WTC11 (cell line): Measurements from ENCODE around the gene RBM43. TPM values are rescaled to one million over a fixed set of nuclear protein-coding genes. Genes with fewer than 3 reads are reported as not detected.

Experiments used
- ATAC-seq: fragments of 200-7000 bp; cut with Tn5 transposase; 2 replicates; pipeline ENCODE4 v1.10.0; 2021; ENCODE audit warnings: mild to moderate bottlenecking, moderate library complexity
- CTCF ChIA-PET: fragments of 300-600 bp; sonication (Branson Sonifier 250); formaldehyde crosslinking; loops from one replicate; lab custom pipeline; 2021; ENCODE audit warnings: antibody characterized with exemption; lab: Charles Lee
- POLR2A ChIA-PET: fragments of 350-600 bp; sonication (Branson Sonifier 250); formaldehyde crosslinking; loops from one replicate; lab custom pipeline; 2021; ENCODE audit warnings: antibody characterized with exemption; lab: Charles Lee
- DNase-seq: peaks from one replicate; pipeline ENCODE4 v3.0.0; 2021; ENCODE audit warnings: low spot score
- H3K27ac Mint-ChIP-seq: 2 replicates; pipeline ENCODE4 v1.8.0; 2021; ENCODE audit warnings: mixed read lengths
- H3K27me3 Mint-ChIP-seq: 2 replicates; pipeline ENCODE4 v1.8.0; 2021; ENCODE audit warnings: low read depth, mild to moderate bottlenecking, moderate library complexity, mixed read lengths
- H3K36me3 Mint-ChIP-seq: 2 replicates; pipeline ENCODE4 v1.8.0; 2021; ENCODE audit warnings: mixed read lengths
- H3K4me1 Mint-ChIP-seq: 2 replicates; pipeline ENCODE4 v1.8.0; 2022; ENCODE audit warnings: mixed read lengths
- H3K4me3 Mint-ChIP-seq: 2 replicates; pipeline ENCODE4 v1.8.0; 2021; ENCODE audit warnings: mild to moderate bottlenecking, moderate library complexity, mixed read lengths
- H3K9me3 Mint-ChIP-seq: 2 replicates; pipeline ENCODE4 v1.8.0; 2021; ENCODE audit warnings: mixed read lengths
- ESRRA ChIP-seq: sonication (generic); formaldehyde crosslinking; IDR thresholded peaks from 2 replicates; pipeline ENCODE4 v1.8.1; 2022; ENCODE audit warnings: mild to moderate bottlenecking, missing genetic modification reagents, borderline replicate concordance
- ETV6 ChIP-seq: sonication (generic); formaldehyde crosslinking; IDR thresholded peaks from 2 replicates; pipeline ENCODE4 v1.8.1; 2022; ENCODE audit warnings: mild to moderate bottlenecking, missing genetic modification reagents
- GRHL2 ChIP-seq: fragments of 250-450 bp; sonication (Bioruptor Pico); IDR thresholded peaks from 2 replicates; pipeline ENCODE4 v1.8.0; 2022; ENCODE audit warnings: mild to moderate bottlenecking, moderate library complexity; ENCODE audit not compliant: insufficient replicate concordance, severe bottlenecking
- JAZF1 ChIP-seq: fragments of 250-450 bp; sonication (Bioruptor Pico); IDR thresholded peaks from 2 replicates; pipeline ENCODE4 v1.9.0; 2021; ENCODE audit warnings: moderate library complexity, mild to moderate bottlenecking, inconsistent platforms
- PRRX2 ChIP-seq: fragments of 250-450 bp; sonication (Bioruptor Pico); IDR thresholded peaks from 2 replicates; pipeline ENCODE4 v1.8.0; 2021; ENCODE audit warnings: mild to moderate bottlenecking
- ZNF232 ChIP-seq: sonication (generic); formaldehyde crosslinking; IDR thresholded peaks from 2 replicates; pipeline ENCODE4 v1.8.0; 2022; ENCODE audit warnings: mild to moderate bottlenecking, missing genetic modification reagents
- ZNF671 ChIP-seq: fragments of 250-450 bp; sonication (Bioruptor Pico); IDR thresholded peaks from 2 replicates; pipeline ENCODE4 v1.8.0; 2021; ENCODE audit warnings: mild to moderate bottlenecking
- total RNA-seq: library from RNA; stranded (reverse); gene quantifications from 3 replicates; pipeline ENCODE4 v1.2.3, GENCODE V29; 2021
- TF ChIP-seq, protein P1 (sequence below): sonication (generic); formaldehyde crosslinking; IDR thresholded peaks from 2 replicates; pipeline ENCODE4 v1.8.0; 2023; ENCODE audit warnings: missing genetic modification reagents, mild to moderate bottlenecking, borderline replicate concordance
- TF ChIP-seq, protein P2 (sequence below): sonication (generic); formaldehyde crosslinking; IDR thresholded peaks from 2 replicates; pipeline ENCODE4 v1.8.0; 2022; ENCODE audit warnings: mild to moderate bottlenecking, missing genetic modification reagents
- TF ChIP-seq, protein P3 (sequence below): sonication (generic); formaldehyde crosslinking; IDR thresholded peaks from 2 replicates; pipeline ENCODE4 v1.8.0; 2023; ENCODE audit warnings: mild to moderate bottlenecking, missing genetic modification reagents
- TF ChIP-seq, protein P4 (sequence below): fragments of 250-450 bp; sonication (Bioruptor Pico); IDR thresholded peaks from 2 replicates; pipeline ENCODE4 v2.1.2; 2022; ENCODE audit warnings: mild to moderate bottlenecking, moderate library complexity
- TF ChIP-seq, protein P5 (sequence below): fragments of 250-450 bp; sonication (Bioruptor Pico); IDR thresholded peaks from 2 replicates; pipeline ENCODE4 v1.9.0; 2021; ENCODE audit warnings: mild to moderate bottlenecking
- TF ChIP-seq, protein P6 (sequence below): sonication (generic); formaldehyde crosslinking; IDR thresholded peaks from 2 replicates; pipeline ENCODE4 v1.8.1; 2022; ENCODE audit warnings: low read depth, missing genetic modification reagents, borderline replicate concordance

RBM43 gene
- total RNA-seq, 1 experiment from 2014 or later = 2.8 TPM

DNA sequence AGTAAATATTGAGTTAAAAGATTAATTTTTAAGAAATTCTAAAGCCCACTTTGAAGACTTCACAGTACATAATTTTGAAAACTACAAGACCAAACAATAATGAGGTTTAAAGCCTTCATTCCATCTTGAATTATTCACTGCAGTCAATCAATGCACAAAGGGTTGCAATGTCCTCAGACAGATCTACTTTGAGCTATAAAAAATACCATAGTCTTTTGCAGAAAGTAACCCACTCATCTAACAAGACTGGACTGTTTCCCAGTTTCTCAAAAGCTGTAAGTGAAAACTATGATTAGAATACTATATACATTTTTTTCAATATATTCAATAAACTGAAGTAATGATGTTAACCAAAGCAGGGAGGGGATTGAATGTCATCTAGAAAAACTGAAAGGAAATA is 10.2 kb upstream of the RBM43 start:
- ChIA-PET POLR2A (no interaction called here), CTCF (no interaction called here)
- H3K27ac Mint-ChIP-seq = no peak overlapping the region
- peaks cover 7% of the 10 kb centered on the region for H3K4me1 Mint-ChIP-seq
- H3K27me3 Mint-ChIP-seq = no peaks in the 10 kb centered on the region
- ATAC-seq (no peak), DNase-seq (no peak)
- TF ChIP-seq, protein P1, sequence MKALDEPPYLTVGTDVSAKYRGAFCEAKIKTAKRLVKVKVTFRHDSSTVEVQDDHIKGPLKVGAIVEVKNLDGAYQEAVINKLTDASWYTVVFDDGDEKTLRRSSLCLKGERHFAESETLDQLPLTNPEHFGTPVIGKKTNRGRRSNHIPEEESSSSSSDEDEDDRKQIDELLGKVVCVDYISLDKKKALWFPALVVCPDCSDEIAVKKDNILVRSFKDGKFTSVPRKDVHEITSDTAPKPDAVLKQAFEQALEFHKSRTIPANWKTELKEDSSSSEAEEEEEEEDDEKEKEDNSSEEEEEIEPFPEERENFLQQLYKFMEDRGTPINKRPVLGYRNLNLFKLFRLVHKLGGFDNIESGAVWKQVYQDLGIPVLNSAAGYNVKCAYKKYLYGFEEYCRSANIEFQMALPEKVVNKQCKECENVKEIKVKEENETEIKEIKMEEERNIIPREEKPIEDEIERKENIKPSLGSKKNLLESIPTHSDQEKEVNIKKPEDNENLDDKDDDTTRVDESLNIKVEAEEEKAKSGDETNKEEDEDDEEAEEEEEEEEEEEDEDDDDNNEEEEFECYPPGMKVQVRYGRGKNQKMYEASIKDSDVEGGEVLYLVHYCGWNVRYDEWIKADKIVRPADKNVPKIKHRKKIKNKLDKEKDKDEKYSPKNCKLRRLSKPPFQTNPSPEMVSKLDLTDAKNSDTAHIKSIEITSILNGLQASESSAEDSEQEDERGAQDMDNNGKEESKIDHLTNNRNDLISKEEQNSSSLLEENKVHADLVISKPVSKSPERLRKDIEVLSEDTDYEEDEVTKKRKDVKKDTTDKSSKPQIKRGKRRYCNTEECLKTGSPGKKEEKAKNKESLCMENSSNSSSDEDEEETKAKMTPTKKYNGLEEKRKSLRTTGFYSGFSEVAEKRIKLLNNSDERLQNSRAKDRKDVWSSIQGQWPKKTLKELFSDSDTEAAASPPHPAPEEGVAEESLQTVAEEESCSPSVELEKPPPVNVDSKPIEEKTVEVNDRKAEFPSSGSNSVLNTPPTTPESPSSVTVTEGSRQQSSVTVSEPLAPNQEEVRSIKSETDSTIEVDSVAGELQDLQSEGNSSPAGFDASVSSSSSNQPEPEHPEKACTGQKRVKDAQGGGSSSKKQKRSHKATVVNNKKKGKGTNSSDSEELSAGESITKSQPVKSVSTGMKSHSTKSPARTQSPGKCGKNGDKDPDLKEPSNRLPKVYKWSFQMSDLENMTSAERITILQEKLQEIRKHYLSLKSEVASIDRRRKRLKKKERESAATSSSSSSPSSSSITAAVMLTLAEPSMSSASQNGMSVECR = no peak
- TF ChIP-seq, protein P2, sequence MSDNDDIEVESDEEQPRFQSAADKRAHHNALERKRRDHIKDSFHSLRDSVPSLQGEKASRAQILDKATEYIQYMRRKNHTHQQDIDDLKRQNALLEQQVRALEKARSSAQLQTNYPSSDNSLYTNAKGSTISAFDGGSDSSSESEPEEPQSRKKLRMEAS (CRISPR knock-in tag) = no peak
- H3K9me3 Mint-ChIP-seq = peaks cover 10% of the 10 kb centered on the region
- 0 out of 2 replicates have a peak, but pooled peaks cover 4% of the 10 kb centered on the region for H3K36me3 Mint-ChIP-seq
- H3K4me3 Mint-ChIP-seq = no peak overlapping the region

DNA sequence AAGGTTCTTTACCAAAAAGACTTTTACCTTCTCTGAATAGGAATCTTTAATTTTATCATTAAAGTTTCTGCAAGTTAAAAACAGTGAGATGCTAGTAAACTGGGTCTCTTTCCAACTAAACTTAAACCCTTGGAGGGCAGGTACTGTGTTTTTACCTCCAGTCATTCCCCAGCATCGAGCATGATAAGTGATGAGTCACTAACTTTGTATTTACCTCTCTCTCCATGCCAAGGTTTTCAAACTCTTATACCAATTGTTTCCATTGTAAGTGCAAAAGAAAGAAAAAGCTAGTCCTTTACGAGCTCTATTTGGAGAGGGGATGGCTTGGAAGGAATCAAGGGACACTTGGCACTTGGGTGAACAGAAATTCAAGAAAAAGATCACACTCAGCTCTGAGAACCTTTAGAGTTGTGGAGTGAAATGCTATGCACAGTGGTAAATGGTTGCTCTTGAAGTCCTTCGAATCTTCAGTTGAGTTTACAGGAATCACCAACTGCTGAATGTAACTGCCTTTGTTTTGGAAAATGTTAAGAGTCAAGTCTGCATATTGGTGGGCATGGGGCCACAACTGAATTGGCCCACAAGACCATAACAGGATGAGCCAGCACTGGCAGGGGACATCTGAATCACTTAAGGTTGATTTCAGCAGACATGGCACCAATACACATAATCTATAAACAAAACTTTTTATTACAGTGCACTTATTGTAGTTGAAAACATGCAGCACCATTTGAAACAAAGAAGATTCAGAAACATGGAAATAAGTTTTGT is 8.3 kb upstream of the RBM43 start:
- no peak for DNase-seq
- H3K27ac Mint-ChIP-seq = peak overlapping the region; percentile 35; the same call in 1 of the 2 replicates
- peak; percentile 44; the same call in 1 of the 2 replicates for ATAC-seq

DNA sequence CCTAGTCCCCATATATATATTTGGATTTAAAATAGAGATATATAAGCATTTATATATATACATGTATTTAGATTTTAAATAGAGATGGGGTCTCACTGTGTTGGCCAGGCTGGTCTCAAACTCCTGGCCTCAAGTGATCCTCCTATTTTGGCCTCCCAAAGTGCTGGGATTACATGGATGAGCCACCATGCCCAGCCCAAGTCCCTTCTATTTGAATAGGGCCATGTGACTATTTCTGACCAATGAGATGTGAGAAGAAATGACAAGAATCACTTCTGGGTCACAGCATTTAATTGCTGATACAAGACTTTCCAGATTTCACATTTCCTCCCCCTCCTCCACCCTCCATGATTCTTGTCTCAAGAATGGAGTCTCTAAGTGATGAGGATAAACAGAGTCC is 6.4 kb upstream of the RBM43 start:
- ChIA-PET POLR2A (no interaction called here), CTCF (no interaction called here)
- ATAC-seq = no peak
- no peaks in the 10 kb centered on the region for H3K27me3 Mint-ChIP-seq
- H3K27ac Mint-ChIP-seq = no peak overlapping the region
- no peak for TF ChIP-seq ZNF671 (CRISPR knock-in tag)
- TF ChIP-seq GRHL2 (CRISPR knock-in tag) = no peak
- TF ChIP-seq PRRX2 (CRISPR knock-in tag) = no peak
- no peak for TF ChIP-seq ZNF232 (CRISPR knock-in tag)
- TF ChIP-seq, protein P3, sequence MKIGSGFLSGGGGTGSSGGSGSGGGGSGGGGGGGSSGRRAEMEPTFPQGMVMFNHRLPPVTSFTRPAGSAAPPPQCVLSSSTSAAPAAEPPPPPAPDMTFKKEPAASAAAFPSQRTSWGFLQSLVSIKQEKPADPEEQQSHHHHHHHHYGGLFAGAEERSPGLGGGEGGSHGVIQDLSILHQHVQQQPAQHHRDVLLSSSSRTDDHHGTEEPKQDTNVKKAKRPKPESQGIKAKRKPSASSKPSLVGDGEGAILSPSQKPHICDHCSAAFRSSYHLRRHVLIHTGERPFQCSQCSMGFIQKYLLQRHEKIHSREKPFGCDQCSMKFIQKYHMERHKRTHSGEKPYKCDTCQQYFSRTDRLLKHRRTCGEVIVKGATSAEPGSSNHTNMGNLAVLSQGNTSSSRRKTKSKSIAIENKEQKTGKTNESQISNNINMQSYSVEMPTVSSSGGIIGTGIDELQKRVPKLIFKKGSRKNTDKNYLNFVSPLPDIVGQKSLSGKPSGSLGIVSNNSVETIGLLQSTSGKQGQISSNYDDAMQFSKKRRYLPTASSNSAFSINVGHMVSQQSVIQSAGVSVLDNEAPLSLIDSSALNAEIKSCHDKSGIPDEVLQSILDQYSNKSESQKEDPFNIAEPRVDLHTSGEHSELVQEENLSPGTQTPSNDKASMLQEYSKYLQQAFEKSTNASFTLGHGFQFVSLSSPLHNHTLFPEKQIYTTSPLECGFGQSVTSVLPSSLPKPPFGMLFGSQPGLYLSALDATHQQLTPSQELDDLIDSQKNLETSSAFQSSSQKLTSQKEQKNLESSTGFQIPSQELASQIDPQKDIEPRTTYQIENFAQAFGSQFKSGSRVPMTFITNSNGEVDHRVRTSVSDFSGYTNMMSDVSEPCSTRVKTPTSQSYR = no peak
- no peak for DNase-seq
- peaks cover 18% of the 10 kb centered on the region for H3K4me1 Mint-ChIP-seq
- H3K4me3 Mint-ChIP-seq = no peak overlapping the region
- peaks cover 10% of the 10 kb centered on the region for H3K9me3 Mint-ChIP-seq
- H3K36me3 Mint-ChIP-seq = 0 out of 2 replicates have a peak, but pooled peaks cover 4% of the 10 kb centered on the region

More for the DNA sequence above, 8.3 kb upstream of the RBM43 start:
- ChIA-PET POLR2A (no interaction called here), CTCF (interaction anchor here (1.4 kb wide), 1 partner anchor 140 kb away, joined by 8 read pairs; the partner anchor contains the start of gene RIF1)
- peaks cover 10% of the 10 kb centered on the region for H3K9me3 Mint-ChIP-seq
- H3K27me3 Mint-ChIP-seq = no peaks in the 10 kb centered on the region
- 0 out of 2 replicates have a peak, but pooled peaks cover 4% of the 10 kb centered on the region for H3K36me3 Mint-ChIP-seq
- TF ChIP-seq, protein P4, sequence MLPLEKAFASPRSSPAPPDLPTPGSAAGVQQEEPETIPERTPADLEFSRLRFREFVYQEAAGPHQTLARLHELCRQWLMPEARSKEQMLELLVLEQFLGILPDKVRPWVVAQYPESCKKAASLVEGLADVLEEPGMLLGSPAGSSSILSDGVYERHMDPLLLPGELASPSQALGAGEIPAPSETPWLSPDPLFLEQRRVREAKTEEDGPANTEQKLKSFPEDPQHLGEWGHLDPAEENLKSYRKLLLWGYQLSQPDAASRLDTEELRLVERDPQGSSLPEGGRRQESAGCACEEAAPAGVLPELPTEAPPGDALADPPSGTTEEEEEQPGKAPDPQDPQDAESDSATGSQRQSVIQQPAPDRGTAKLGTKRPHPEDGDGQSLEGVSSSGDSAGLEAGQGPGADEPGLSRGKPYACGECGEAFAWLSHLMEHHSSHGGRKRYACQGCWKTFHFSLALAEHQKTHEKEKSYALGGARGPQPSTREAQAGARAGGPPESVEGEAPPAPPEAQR (CRISPR knock-in tag) = no peak
- TF ChIP-seq ESRRA (CRISPR knock-in tag) = no peak
- no peak for TF ChIP-seq JAZF1 (CRISPR knock-in tag)
- no peak for TF ChIP-seq ETV6 (CRISPR knock-in tag)
- TF ChIP-seq, protein P5, sequence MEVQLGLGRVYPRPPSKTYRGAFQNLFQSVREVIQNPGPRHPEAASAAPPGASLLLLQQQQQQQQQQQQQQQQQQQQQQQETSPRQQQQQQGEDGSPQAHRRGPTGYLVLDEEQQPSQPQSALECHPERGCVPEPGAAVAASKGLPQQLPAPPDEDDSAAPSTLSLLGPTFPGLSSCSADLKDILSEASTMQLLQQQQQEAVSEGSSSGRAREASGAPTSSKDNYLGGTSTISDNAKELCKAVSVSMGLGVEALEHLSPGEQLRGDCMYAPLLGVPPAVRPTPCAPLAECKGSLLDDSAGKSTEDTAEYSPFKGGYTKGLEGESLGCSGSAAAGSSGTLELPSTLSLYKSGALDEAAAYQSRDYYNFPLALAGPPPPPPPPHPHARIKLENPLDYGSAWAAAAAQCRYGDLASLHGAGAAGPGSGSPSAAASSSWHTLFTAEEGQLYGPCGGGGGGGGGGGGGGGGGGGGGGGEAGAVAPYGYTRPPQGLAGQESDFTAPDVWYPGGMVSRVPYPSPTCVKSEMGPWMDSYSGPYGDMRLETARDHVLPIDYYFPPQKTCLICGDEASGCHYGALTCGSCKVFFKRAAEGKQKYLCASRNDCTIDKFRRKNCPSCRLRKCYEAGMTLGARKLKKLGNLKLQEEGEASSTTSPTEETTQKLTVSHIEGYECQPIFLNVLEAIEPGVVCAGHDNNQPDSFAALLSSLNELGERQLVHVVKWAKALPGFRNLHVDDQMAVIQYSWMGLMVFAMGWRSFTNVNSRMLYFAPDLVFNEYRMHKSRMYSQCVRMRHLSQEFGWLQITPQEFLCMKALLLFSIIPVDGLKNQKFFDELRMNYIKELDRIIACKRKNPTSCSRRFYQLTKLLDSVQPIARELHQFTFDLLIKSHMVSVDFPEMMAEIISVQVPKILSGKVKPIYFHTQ = no peak
- TF ChIP-seq, protein P6, sequence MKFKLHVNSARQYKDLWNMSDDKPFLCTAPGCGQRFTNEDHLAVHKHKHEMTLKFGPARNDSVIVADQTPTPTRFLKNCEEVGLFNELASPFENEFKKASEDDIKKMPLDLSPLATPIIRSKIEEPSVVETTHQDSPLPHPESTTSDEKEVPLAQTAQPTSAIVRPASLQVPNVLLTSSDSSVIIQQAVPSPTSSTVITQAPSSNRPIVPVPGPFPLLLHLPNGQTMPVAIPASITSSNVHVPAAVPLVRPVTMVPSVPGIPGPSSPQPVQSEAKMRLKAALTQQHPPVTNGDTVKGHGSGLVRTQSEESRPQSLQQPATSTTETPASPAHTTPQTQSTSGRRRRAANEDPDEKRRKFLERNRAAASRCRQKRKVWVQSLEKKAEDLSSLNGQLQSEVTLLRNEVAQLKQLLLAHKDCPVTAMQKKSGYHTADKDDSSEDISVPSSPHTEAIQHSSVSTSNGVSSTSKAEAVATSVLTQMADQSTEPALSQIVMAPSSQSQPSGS (CRISPR knock-in tag) = no peak
- H3K4me3 Mint-ChIP-seq = no peak overlapping the region
- H3K4me1 Mint-ChIP-seq = peaks cover 7% of the 10 kb centered on the region
